HG03575 (cell line): Measurements from ENCODE around the gene RGS16.

Source experiments
- ATAC-seq: cut with Tn5 transposase; IDR thresholded peaks from one replicate; pipeline ENCODE4 v1.9.1; 2021; ENCODE audit not compliant: unreplicated experiment, insufficient number of reproducible peaks, low FRiP score; ENCODE audit errors: extremely low read depth

Gene RGS16

DNA sequence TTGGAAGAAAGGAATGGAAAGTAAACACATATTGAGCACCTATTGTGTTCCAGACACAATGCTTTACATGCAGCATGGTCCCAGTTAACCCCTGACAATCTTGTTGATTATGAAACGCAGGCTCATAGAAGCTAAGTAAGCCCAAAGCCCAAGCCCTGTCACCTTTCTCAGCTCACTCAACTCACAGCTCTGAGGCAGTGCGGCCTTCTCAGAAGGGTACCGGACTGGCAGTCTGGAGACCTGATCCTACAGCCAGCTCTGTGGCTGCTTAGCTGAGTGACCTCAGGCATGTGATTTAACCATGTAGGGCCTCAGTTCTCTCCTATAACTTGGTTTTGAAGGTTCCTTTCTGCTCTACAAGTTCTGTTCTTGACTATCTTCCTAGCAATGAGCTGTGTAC is 14.7 kb downstream of the RGS16 start:
- no peak for ATAC-seq

GRCh38 chr1:182588500-182589396 is 15.4 kb downstream of the RGS16 start, which contains the start of gene RNASEL:
Gene RNASEL, minus strand, starts transcription at chr1:182589256. Its CDS starts 2,450 bp downstream, at chr1:182586806.
- no peak for ATAC-seq

- no peak for ATAC-seq
Measured at GRCh38 chr1:182587666-182588499, 16.3 kb downstream of the RGS16 start.

DNA sequence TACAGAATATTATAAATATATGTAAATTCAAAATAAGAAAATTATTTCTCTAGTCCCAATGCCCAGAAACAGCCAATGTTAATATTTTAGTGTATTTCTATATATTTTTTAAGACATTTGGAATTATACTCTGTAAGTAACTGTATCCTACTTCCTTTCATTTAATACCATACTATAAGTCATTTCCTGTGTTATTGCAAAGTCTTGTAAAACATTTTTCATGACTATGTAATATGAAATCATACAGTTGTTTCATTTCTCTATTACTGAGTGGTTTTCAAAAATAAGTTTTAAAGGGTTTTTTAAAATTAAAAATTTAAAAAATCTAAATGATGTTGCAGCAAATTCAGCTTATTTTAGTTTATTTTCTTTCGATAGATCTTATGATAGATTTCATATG is 17.1 kb downstream of the RGS16 start:
- no peak for ATAC-seq

- no peak for ATAC-seq
Measured at GRCh38 chr1:182586380-182586779, 17.8 kb downstream of the RGS16 start.

- ATAC-seq: no peak
Measured at GRCh38 chr1:182584746-182585145, 19.4 kb downstream of the RGS16 start.

- no peak for ATAC-seq
Measured at GRCh38 chr1:182580736-182581135, 23.5 kb downstream of the RGS16 start.

GRCh38 chr1:182575540-182576149 is 28.5 kb downstream of the RGS16 start:
- no peak for ATAC-seq

DNA sequence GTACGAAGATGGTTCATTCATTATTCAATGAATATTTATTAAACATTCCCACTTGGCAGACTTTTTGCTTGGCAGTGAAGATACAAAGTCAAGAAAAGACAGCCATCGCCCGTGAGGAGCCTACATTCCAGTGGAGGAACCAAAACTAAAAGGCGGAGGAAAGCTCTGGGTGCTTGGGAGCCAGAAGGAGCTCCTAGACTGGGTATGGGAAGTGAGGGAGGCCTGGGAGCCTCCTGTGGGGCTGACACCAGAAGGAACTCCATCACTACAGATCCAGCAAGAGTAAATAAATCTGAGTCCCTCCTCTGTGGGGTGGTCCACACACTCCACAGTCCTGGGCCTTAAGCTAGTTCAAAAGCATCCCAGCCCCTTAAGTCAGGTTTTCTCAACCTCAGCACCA is 30.0 kb downstream of the RGS16 start:
- no peak for ATAC-seq

DNA sequence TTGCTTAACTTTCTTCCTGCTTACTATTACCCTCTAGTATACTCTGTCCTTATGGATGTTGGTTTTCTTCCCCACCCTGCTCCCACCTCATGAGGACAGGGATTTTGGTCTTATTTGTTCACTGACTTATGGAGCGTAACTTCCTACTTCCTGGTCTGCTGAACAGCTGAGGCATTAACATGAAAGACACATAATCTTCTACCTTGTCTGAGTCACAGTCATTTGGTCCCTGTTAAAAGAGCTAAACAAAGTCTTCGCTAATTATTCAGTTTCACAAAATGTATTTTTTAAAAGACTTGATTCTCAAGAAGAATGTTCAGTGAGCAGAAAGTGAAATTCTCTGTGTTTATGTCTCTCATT is 33.6 kb downstream of the RGS16 start:
- ATAC-seq: no peak

DNA sequence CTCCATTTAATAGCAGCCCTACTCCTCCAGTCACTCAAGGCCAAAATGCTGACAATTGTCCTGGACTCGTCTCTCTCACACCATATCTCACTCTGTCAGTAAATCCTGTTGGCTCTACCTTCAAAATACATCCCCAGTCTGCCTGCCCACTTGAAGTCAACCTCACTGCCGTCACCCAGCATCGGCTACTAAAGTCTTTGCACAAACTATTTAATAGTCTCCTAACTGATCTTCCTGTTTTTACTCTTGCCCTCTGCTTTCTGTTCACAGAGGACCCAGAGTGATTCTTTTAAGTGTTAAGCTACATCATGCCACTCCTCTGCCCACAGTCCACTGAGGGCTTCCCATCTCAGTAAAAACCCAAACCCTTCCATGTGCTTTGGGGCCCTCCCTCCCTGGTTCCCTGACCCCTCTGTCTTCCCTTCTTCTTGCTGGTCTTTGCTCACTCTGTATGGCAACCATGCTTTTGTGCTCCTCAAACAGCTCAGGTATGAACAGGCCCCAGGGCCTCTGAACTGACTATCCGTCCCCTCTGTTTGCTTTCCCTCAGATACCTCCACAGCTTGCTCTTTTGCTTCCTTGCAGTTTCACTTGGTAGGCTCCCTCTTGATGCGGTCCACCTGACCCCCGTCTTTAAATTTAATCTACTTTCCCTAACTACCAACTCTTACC is 34.1 kb downstream of the RGS16 start:
- no peak for ATAC-seq

DNA sequence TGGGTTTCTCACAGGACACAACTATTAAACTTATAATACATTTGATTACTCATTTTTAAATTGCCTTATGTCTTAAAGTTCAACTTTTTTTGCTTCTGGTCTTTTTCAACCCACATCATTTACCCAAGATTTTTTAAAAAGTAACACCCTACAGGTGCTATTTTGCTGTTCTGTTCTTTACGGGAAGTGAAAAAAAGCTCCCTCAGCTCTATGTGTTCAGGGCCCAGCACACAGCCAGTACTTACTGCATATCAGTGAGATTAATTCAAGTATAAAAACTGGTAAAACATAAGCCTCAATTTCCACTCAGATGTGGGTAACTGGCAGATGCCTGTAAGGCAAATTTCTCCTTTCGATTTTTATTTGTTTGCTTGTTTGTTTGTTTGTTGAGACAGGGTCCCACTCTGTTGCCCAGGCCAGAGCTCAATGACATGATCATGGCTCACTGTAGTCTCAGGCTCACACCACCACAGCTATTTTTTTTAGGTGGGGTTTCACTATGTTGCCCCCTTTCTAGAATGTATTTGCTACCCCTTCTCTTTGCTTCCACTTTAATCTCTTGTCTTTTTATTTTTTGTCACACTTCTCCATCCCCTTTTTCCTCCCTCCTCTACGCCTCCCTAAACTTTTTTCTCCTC is 35.4 kb downstream of the RGS16 start:
- ATAC-seq: no peak

- no peak for ATAC-seq
Measured at GRCh38 chr1:182567629-182568028, 36.6 kb downstream of the RGS16 start.

DNA sequence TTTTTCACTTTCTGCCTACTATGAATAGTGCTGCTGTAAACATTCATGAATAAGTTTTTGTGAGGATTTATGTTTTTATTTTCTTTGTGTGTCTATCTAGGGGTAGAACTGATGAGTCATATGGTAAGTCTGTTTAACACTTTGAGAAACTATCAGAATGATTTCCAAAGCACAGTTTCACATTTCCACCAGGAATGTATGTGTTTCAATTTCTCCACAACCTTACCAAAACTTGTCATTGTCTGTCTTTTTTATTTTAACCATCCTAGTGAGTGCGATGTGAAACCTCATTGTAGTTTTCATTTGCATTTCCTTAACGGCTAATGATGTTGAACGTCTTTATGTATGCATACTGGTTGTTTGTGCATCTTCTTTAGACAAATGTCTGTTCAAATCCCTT is 38.7 kb downstream of the RGS16 start:
- no peak for ATAC-seq

GRCh38 chr1:182564406-182565004 is 39.7 kb downstream of the RGS16 start:
- ATAC-seq: no peak

DNA sequence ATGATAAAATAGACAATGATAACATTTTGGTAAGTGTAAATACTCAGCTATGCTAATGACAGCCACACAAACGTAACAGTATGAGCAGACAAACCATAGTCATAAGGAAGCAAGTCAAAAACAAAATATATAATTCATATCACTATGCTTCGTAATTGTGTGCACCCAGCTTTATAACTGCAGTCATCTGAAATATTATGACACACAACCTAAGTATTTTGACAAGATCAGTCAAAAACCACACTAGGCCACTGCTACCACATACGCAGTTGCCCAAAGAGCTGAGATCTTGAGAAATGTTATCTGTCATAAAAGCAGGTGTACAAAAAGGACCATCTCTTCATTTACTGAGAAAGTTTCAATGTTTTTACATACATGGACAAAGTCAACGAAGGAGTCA is 41.1 kb downstream of the RGS16 start:
- no peak for ATAC-seq

DNA sequence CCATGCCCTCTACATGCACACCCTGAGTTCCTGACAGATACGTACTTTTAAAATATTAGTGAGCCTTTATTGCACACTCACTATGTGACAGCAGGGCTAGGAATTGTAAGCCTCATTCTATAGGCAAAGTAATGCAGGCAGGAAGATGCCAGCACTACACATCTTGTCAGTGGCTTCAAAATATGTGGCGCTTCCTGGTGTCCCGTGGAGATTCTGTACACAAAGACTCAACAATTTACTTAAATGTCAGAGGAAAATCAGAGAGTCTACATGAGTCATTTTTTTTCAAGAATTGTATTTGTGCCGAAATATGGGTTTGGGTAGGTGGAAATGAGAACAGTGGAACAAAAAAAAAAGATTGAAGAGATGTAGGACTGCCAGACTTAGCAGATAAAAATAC is 42.7 kb downstream of the RGS16 start:
- no peak for ATAC-seq

DNA sequence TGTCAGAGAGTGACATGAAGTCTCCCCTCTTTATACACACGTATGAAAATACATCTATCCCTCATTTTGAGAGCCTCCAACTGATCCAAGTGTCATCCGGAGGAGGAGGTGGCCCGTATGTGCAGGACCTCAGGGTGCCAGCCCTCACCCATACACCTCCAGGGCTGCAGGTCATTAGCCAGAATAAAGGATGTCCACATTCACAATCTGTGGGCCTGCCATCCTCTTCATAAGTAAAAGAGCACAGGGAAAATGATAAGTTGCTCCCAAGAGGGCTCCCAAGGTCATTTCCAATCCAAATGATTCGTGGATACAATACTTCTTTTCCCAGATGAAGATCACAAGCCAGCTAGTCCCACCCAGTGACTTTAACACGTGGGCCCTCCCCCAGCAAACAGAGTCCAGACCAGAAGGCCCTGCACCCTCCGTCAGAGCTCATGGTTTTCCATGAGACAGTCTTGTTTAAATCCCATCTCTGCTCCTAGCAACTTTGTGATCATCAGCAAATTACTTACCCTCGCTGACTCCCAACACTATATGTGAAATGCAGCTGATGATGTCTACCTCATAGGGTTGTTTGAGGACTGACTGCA is 43.7 kb downstream of the RGS16 start:
- no peak for ATAC-seq
